C4-2B (cell line): ENCODE data around the gene GNB1L.

ENCODE experiments used
- H3K27ac ChIP-seq: fragments of 450-650 bp; 2 replicates; pipeline ENCODE4 v1.5.1; 2017
- CTCF ChIP-seq: fragments of 450-650 bp; conservative IDR thresholded peaks from 2 replicates; pipeline ENCODE4 v1.5.1; 2017; ENCODE audit warnings: mild to moderate bottlenecking
- ZFX ChIP-seq: fragments of 450-650 bp; IDR thresholded peaks from 2 replicates; pipeline ENCODE4 v1.6.1; 2017

Gene GNB1L

GRCh38 chr22:19847345-19847632, 7.4 kb downstream of the GNB1L start:
- H3K27ac ChIP-seq: no peak overlapping the region
- TF ChIP-seq ZFX (no peak), CTCF (no peak)

- no peak overlapping the region for H3K27ac ChIP-seq
- TF ChIP-seq CTCF (no peak), ZFX (no peak)
Measured at GRCh38 chr22:19846620-19847344, 7.9 kb downstream of the GNB1L start.

GRCh38 chr22:19845054-19845722, 9.5 kb downstream of the GNB1L start:
- TF ChIP-seq CTCF: no peak
- TF ChIP-seq ZFX: no peak
- peak overlapping the region; percentile 66 for H3K27ac ChIP-seq

- TF ChIP-seq ZFX: peak; percentile 52; the same call in 1 of the 2 replicates
- no peak for TF ChIP-seq CTCF
- peak overlapping the region; percentile 66 for H3K27ac ChIP-seq
Measured at GRCh38 chr22:19844377-19845053, 10.2 kb downstream of the GNB1L start.

- H3K27ac ChIP-seq: peak overlapping the region; percentile 66
Measured at GRCh38 chr22:19843857-19844376, 10.8 kb downstream of the GNB1L start.

GRCh38 chr22:19843107-19843856, 11.4 kb downstream of the GNB1L start:
- TF ChIP-seq CTCF: no peak
- TF ChIP-seq ZFX: no peak
- peak overlapping the region; percentile 66 for H3K27ac ChIP-seq

More at GRCh38 chr22:19843857-19844376, 10.8 kb downstream of the GNB1L start:
- no peak for TF ChIP-seq CTCF
- no peak for TF ChIP-seq ZFX
